ENCODE data around the gene GMNN.

GMNN gene

DNA sequence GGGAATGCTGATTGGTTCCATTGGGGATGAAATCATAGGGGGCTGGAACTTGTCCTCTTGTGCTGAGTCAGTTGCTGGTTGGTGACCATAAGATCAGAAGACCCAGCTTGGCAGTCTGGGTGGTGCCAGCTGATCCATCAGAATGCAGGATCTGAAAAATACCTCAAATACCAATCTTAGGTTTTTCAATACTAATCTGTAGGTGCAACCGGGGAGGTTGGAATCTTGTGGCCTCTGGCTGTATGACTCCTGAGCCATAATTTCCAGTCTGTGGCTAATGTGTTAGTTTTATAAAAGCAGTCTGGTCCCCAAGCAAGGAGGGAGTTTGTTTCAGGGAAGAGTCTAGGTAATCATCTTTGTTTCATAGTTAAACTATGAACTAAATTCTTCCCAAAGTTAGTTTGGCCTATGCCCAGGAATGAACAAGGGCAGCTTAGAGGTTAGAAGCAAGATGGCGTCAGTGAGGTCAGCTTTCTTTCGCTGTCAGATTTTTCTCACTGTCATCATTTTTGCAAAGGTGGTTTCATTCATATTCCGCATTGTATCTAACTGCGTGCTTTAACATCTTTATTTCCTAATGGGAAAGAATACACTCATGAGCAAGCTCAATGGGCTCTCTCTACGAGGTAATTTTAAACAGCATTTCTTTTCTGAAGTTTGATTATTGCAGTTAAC, 22.0 kb downstream of the GMNN start:
- no peak overlapping the region for H3K4me3 ChIP-seq (ENCODE audit: low read depth, low read length)
- DNase-seq (ENCODE audit: low read depth) = no peak
- TF ChIP-seq, protein P1, sequence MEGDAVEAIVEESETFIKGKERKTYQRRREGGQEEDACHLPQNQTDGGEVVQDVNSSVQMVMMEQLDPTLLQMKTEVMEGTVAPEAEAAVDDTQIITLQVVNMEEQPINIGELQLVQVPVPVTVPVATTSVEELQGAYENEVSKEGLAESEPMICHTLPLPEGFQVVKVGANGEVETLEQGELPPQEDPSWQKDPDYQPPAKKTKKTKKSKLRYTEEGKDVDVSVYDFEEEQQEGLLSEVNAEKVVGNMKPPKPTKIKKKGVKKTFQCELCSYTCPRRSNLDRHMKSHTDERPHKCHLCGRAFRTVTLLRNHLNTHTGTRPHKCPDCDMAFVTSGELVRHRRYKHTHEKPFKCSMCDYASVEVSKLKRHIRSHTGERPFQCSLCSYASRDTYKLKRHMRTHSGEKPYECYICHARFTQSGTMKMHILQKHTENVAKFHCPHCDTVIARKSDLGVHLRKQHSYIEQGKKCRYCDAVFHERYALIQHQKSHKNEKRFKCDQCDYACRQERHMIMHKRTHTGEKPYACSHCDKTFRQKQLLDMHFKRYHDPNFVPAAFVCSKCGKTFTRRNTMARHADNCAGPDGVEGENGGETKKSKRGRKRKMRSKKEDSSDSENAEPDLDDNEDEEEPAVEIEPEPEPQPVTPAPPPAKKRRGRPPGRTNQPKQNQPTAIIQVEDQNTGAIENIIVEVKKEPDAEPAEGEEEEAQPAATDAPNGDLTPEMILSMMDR (IDR thresholded peaks at IDR 0.05; ENCODE audit: low read depth, low read length, missing control alignments) = no peak

DNA sequence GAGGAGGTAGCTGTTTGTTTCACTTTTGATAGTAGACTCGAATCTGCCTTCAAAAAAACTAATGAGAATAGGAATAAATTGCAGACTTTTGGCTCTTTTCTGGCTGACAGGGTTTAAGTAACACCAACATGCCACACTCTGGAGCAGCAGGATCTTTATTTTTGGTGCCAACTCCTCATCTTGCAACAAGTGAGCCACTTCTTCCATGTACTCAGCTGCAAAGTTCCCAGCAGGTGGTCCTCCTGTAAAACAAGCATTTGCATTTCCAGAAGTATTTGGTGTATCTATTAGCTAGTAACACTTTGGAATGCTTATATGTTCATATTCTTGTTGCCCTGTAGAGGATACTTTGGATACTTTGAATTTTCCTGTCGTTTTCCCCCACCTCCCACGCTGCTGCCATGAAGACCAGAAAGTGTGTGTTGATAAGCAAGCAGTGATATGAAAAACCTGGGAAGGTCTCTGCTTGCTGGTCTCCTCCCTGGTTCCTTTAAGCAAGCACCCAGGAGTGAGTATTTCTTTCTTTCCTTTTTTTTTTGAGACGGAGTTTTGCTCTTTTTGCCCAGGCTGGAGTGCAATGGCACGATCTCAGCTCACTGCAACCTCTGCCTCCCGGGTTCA, 23.0 kb downstream of the GMNN start:
- no peak overlapping the region for H3K4me3 ChIP-seq (ENCODE audit: low read depth, low read length)
- TF ChIP-seq, protein P1 (IDR thresholded peaks at IDR 0.05; ENCODE audit: low read depth, low read length, missing control alignments) = no peak
- DNase-seq (ENCODE audit: low read depth) = no peak

DNA sequence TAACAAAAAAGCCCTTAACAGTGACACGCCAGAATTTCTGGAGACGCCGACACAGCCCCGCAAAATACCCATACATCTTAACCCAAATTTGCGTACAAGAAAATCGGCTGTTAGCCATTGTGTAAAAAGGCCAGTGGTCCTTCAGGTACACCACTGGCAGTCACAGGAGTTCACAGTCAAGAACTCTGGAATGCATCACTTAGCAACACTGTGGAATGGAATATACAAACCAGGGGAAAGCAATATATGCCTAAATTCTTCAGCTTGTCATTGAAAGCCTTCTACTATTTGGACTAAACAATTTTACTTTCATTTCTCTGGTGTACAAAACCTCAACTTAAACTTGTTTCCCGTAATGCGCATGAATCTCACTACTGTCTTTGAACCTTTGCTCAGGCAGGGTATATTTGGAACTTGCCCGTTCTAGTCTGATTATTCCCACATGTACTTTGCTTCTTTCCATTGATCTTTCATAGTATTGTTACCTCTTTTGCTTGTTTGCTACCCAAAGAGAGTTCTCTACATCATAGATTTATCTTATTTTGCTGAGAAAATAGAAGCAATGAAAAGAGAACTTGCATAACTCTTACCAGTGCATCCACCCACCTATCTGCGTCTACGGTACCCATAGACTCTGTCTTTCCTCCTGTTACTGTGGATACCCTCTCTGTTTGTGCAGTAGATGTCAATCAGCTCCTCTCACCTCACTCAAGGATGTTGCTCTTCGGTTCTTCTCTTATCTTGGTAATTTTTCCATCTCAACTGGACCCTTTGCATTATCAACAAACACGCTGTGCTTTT, 24.2 kb downstream of the GMNN start, which contains the start of gene ARMH2:
Gene ARMH2 (minus strand): TSS at position 178 of the 801 bp plus-strand sequence. CDS start 60 bp downstream, at position 118.
- TF ChIP-seq, protein P1 (IDR thresholded peaks at IDR 0.05; ENCODE audit: low read depth, low read length, missing control alignments) = no peak
- no peak for DNase-seq (ENCODE audit: low read depth)
- no peak within 1 kb of the TSS for H3K4me3 ChIP-seq (ENCODE audit: low read depth, low read length)

DNA sequence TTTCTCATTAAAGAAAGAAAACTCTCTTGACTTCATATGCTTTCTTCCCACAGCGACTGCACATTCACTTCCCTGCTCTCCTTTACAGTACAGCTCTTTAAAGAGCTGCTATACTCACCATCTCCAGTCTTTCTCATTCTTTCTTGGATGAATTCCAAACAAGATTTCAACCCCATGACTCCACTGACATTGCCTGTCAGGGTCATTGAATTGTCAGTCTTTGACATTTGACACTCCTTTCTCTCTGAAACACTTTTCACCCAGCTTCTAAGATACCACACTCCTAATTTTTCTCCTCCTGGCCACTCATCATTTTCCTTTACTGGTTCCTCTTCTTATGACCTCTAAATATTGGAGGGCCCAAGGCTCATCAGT, 24.8 kb downstream of the GMNN start:
- no peak overlapping the region for H3K4me3 ChIP-seq (ENCODE audit: low read depth, low read length)

DNA sequence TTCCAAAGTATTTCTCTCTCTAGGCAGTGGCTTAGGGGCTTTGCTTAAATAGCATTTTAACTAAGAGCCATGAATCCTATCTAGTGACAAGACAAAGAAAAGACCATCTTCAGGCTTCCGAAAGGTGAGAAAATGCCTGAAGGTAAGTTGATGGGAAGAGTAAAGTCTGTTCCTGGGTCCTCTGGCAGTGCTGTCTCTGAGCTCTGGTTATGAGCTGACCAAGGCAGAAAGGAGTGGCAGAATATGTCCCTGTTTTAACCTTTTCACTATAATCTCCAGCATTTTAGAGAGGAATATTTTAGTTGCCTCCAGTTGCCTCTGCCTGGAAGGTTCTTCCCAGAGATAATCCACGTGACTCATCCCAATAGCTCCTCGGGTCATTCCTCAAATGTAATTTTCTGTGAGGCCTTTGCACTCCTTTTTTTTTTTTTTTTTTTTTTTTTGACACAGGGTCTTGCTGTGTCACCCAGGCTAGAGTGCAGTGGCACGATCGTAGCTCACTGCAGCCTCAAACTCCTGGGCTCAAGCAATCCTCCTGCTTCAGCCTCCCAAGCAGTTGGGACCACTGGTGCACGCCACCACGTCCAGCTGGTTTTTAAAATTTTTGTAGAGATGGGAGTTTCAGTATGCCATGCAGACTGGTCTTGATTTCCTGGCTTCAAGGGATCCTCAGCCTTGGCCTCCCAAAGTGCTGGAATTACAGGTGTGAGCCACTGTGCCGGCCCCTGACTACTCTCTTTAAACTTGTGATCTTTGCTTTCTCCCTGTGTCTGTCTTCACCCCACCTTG, 27.7 kb downstream of the GMNN start:
- TF ChIP-seq, protein P1 (IDR thresholded peaks at IDR 0.05; ENCODE audit: low read depth, low read length, missing control alignments) = no peak
- DNase-seq (ENCODE audit: low read depth) = no peak
- H3K4me3 ChIP-seq (ENCODE audit: low read depth, low read length) = no peak overlapping the region

More for the DNA sequence above, 24.8 kb downstream of the GMNN start:
- DNase-seq (ENCODE audit: low read depth) = no peak
- TF ChIP-seq, protein P1 (IDR thresholded peaks at IDR 0.05; ENCODE audit: low read depth, low read length, missing control alignments) = no peak

DNA sequence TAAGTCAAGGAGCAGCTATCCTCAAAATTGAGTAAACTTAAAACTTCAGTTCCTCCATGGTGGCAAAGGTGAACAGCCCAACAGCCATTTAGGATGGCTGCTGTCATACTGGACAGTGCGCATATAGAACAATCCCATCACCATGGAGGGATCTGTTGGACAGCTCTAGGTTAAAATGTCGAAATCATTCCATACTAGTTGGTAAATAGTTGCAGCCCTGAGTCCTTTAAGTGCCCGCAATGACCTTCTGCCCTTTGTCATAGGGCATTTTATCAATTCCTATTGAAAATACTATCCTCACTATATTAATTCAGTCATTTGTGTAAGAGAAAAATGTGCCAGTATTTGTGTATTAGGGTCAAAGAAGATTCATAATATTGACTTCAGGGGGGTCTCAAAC, 32.8 kb downstream of the GMNN start:
- TF ChIP-seq, protein P1 (IDR thresholded peaks at IDR 0.05; ENCODE audit: low read depth, low read length, missing control alignments) = no peak
- no peak for DNase-seq (ENCODE audit: low read depth)
- H3K4me3 ChIP-seq (ENCODE audit: low read depth, low read length) = no peak overlapping the region
